GM19099 (cell line): Measurements from ENCODE around the gene HAUS5.

Source experiments
- POLR2A ChIP-seq: IDR thresholded peaks from 3 replicates; pipeline ENCODE4 v1.6.1; 2011; ENCODE audit warnings: low read depth; ENCODE audit not compliant: insufficient read length; ENCODE audit errors: extremely low read depth

Gene HAUS5, protein sequence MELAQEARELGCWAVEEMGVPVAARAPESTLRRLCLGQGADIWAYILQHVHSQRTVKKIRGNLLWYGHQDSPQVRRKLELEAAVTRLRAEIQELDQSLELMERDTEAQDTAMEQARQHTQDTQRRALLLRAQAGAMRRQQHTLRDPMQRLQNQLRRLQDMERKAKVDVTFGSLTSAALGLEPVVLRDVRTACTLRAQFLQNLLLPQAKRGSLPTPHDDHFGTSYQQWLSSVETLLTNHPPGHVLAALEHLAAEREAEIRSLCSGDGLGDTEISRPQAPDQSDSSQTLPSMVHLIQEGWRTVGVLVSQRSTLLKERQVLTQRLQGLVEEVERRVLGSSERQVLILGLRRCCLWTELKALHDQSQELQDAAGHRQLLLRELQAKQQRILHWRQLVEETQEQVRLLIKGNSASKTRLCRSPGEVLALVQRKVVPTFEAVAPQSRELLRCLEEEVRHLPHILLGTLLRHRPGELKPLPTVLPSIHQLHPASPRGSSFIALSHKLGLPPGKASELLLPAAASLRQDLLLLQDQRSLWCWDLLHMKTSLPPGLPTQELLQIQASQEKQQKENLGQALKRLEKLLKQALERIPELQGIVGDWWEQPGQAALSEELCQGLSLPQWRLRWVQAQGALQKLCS

DNA sequence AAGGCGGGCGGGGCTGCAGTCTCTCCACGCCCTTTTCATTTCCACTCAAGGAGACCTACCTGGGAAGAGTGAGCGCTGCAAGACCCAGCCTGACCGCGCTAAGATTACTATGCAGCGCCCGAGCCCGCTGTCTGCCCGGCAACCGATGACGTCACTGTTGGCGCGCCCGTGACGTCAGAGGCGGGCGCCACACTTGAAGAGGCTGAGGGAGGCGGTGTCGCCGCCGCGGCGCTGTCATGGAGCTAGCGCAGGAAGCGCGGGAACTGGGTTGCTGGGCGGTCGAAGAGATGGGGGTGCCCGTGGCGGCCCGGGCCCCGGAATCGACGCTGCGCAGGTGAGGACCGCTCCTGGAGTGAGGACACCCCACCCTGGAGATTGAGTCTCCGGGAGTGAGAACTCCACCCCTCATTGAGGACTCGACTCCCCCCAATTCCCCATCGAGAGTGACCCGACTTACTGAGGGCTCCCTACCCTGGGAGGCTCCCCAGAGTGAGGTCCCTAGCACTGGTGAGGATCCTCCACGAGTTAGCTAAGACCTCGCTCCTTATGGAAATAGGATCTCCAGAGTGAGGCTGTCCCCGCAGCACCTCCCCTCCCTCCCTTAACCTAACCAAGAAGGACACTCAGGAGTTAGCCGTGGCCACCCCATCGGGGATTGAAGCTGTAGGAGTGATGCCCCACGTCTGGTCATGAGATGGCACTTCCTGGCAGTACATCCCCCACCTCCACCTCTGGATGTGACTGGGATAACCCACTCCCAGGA lies at the start of gene HAUS5:
TSS of gene HAUS5 (plus strand) at position 177 of the 763 bp plus-strand sequence. CDS start at position 237, 60 bp downstream.
- TF ChIP-seq POLR2A, result peak; percentile 82

DNA sequence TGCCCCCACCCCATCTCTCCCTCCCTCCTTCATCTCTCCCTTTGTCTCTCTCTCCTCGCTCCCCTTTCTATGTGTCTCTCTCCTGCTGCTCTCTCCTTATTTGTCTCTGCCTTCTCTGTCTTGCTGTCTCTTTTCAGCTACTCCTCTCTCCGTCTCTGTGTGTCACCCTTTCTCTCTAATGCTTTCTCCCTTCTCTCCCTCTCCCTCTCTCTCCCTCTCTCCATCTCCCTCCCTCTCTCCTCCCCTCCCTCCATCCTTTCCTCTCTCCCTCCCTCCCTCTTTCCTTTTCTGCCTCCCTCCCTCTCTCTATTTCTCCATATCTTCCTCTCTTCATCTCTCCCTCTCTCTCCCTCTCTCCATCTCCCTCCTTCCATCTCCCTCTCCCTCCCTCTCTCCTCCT lies 49.8 kb upstream of the HAUS5 start:
- TF ChIP-seq POLR2A, result no peak

DNA sequence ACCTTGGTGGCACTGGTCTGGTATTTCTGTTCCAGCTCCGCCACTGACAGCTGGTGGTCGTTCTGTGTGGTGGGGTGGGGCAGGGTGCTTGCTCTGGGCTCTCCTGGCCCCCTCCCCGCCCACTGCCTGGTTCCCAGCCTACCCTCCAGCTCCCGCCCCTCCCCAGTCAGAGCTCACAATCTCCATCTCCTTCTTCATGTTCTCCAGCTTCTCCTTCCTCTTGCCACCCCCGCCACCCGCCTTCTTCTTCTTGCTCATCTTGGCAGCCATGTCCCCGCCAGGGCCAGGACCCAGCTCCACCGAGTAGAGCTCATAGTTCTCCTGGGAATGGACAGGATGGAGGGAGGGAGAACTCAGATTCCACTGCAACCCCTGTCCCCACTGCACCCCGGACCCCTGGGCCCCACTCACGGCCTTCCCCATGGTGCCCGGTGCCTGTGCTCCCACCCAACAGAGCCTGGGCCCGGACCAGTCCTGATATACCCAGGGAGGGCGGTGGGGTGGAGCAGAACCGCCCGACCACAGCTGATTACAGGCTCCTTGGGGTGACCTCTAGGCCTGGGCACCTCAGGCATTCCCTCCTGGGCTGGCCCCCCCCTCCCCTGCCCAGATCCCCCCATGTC lies 49.2 kb upstream of the HAUS5 start, which contains the start of gene ATP4A:
TSS of gene ATP4A (minus strand) at position 452 of the 623 bp plus-strand sequence. CDS start at position 423, 29 bp downstream.
- TF ChIP-seq POLR2A, result no peak

DNA sequence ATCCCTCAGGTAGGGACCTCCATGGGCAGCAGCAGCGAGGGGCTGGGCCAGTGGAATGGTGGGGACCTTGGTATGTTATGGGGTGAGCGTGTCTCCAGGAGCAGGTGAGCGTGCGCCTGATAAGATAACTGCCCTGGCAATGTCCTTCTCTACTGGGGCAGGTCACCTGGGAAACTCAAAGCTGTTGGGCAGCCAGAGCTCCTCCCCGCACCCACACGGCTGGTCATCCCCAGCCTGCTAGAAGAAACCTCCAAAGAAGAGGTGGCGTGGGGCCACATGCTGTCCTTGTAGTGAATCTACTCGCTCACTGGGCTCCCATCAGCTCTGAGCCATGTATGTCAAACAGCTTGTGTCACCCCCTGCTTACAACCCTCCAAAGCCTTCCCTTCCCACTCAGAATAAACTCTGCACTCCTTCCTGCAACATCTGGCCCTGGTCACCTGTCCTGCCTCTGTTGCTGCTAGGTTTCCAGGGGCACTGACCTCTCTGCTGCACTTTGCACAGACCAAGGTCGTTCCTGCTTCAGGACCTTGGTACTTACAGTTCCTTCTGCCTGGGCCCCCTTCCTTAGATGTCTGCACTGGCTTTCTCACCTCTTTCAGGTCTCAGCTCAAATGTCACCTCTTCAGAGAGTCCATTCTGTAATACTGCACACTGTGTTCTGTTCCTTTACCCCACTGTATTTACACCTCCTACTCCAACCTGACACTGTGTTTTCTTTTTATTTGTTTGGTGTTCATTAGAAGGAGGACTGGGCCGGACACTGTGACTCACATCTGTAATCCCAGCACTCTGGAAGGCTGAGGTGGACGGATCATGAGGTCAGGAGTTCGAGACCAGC lies 47.3 kb upstream of the HAUS5 start:
- no peak for TF ChIP-seq POLR2A

DNA sequence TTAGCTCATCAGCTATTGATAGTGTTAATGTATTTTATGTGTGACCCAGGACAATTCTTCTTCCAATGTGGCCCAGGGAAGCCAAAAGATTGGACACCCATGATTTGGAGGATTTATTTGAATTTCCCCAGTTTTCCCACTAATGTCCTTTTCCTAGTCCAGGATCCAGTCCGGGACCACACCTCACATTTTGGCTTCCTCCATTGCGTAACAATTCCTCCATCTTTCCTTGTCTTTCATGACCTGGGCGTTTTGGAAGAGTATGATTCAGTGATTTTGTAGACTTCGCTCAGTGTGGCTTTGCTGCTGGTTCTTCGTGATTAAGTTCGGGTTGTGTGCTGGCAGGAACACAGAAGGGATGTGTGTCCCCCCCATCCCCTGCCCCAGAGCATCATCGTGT lies 45.8 kb upstream of the HAUS5 start:
- TF ChIP-seq POLR2A, result no peak

DNA sequence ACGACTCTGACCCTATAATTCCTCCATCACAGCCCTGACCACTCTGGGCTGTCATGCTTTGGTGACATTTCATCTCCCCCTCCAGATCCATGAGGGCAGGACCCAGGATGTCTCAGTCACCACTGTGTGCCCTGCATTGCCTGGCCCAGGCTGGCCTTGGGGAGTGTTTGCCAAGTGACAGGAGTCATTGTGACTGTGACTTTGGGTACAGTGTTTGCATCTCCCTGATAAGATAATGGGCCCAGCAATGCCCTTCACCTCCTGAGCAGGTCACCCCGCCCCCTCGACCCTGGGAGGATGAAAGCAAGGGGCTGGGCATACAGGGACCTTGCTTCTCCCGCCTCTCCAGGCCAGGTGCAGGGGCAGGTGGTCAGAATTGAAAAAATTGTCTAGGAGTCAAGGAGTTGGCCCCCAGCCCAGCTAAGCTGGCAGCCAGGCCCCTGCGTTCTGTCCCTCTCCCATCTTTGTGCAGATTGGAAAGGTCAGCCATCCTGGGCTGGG lies 43.2 kb upstream of the HAUS5 start:
- TF ChIP-seq POLR2A, result no peak

DNA sequence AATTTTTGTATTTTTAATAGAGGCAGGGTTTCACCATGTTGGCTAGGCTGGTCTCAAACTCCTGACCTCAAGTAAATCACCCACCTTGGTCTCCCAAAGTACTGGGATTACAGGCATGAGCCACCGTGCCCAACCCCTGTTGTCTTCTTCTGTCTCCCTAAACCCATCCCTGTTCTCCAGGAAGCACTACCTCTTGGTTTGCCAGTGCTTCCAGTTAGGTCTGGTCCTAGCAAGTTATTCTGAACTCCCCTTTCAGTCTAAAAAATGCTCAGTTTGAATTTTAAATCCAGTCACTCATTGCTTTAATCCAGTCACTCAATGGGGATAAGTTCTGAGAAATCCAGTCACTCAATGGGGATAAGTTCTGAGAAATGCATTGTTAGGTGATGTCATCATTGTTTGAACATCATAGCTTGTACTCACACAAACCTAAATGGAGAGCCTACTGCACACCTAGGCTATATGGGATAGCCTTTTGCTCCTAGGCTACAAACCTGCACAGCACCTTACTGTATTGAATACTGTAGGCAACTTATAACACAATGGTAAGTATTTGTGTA lies 41.0 kb upstream of the HAUS5 start:
- no peak for TF ChIP-seq POLR2A

DNA sequence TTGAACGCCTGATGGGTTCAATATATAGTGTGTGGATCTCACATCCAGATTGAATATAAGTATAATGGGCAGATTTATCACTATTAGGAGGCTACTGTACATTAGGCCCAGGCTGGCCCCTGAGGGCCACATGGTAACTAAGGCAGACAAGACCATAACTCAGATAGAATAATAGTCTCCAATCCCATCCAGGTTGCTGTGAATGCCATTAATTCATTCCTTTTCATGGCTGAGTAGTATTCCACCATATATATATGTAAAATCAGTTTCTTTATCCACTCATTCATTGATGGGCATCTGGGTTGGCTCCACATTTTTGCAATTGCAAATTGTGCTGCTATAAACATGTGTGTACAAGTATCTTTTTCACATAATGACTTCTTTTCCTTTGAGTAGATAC lies 34.6 kb upstream of the HAUS5 start:
- no peak for TF ChIP-seq POLR2A

DNA sequence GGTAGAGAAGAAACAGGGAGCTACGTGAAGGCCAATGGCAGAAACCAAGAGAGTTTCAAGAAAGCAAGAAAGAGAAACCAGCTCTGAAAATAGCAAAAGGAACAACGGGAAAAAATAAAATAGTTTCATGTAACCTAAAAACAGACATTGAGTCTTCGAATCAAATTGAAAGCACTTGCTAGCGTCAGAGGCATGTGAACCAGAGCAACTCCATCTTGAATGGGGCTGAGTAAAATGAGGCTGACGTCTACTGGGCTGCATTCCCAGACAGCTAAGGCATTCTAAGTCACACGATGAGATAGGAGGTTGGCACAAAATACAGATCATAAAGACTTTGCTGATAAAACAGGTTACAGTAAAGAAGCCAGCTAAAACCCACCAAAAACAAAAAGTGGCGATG lies 33.8 kb upstream of the HAUS5 start:
- TF ChIP-seq POLR2A, result no peak

DNA sequence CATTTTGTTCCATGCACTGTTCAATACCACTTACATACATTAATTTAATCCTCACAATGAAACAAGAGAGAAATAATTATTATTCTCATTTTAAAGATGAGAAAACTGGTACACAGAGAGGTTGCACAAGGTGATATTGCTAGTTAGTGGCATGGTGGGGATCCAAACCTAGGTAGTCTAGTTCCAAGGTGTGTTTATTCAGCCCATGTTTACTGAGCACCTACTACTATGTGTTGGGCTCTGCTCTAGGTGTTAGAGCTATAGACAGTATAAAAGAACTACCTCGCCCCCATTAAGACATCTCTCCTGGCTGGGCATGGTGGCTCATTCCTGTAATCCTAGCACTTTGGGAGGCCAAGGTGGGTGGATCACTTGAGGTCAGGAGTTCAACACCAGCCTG lies 29.8 kb upstream of the HAUS5 start:
- TF ChIP-seq POLR2A, result no peak

DNA sequence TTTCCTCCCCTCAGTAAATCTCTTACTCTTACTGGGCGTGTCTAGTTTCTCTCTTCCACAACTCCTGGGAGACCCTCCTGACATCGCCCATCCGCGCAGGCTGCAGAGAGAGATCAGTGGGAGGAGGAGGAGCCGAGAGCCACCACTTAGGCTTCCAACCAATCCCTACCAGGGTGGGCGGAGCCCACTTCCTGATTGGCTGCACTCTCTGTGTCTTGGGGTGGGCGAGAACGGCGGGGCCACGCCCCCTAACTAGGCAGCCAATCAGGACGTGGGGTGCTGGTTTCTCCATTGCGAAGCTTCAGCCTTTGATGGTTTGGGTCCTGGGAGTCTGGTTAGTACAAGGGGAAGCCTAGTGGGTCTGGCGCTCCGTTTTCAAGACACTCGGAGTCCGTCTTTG lies 26.7 kb upstream of the HAUS5 start, which contains the start of gene PMIS2:
TSS of gene PMIS2 (plus strand) at position 326 of the 400 bp plus-strand sequence. CDS start 87 bp downstream, outside the sequence.
- no peak for TF ChIP-seq POLR2A

DNA sequence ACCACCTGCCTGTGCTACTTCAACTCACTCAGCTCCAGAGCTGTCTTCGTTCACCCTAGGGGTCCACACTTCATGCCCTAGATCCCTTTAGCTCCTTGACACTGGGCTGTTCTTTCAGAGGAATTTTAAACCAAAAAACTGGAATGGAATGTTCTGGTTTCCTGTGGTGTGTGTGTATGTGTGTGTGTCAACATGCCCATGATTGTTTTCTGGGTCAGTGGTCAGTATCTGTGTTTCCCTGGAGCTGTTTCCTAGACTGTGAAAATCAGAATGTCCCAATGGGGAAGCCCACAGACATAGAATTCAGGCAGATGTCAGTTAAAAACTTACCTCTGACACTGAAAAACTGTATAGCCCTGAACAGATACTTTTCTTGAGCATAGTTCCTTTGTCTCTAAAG lies 25.2 kb upstream of the HAUS5 start:
- TF ChIP-seq POLR2A, result no peak

DNA sequence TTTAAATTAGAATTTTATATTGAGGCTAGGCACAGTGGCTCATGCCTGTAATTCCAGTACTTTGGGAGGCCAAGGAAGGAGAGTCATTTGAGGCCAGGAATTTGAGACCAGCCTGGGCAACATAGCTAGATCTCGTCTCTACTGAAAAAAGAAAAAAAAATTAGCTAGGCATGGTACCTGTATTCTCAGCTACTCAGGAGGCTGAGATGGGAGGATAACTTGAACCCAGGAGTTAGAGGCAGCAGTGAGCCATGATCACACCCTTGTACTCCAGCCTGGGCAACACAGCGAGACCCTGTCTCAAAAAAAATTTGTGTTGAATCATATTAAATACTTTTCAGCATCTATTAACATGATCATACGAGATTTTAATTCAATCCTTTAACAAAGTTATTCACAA lies 21.7 kb upstream of the HAUS5 start:
- no peak for TF ChIP-seq POLR2A

DNA sequence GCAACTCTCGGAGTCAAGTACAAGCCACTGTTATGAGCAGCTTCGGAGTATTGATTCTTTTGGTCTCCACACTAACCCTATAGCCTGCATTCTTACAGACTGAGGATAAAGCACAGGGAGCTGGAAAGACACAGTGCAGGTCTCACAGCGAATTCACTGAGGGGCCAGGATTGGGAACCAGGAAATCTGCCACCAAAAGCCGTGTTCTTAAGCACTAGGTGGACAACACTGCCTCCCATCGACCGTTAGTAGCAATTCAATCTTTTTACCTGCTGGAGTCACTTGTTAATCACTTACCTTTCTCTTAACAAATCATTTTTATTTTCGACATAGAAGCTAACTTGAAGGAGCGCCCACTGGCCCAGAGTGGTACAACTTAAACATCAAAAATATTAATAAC lies 20.3 kb upstream of the HAUS5 start:
- no peak for TF ChIP-seq POLR2A
